Transverse colon (tissue), 4 donors: ENCODE results near the gene AMPD3. TPM values are rescaled to one million over a fixed set of nuclear protein-coding genes. Genes with fewer than 3 reads are reported as not detected.

ENCODE experiments used
- DNase-seq: peaks from one replicate; pipeline ENCODE4 v3.0.0-alpha.2; 2019
- H3K27ac ChIP-seq, 4 donors: fragments of 200-600 bp; sonication (generic); 2 replicates each; pipeline ENCODE4 v1.5.1; 2016 to 2018; ENCODE audit warnings: inconsistent platforms in 4 of 4
- H3K27me3 ChIP-seq: fragments of 200-600 bp; sonication (generic); 2 replicates; pipeline ENCODE4 v1.5.1; 2017; ENCODE audit warnings: inconsistent platforms
- H3K36me3 ChIP-seq, 4 donors: fragments of 200-600 bp; sonication (generic); 2 replicates each; pipeline ENCODE4 v1.5.1; 2017 to 2019; ENCODE audit warnings: inconsistent platforms in 4 of 4
- H3K4me1 ChIP-seq, 4 donors: fragments of 200-600 bp; sonication (generic); 2 replicates each; pipeline ENCODE4 v1.5.1; 2017 to 2020; ENCODE audit warnings: inconsistent platforms in 4 of 4
- H3K4me3 ChIP-seq, 4 donors: fragments of 200-600 bp; sonication (generic); 1 replicate in 1 of 4; 2 replicates in 3 of 4; pipeline versions ENCODE4 v1.5.1 to v1.6.1; 2017 to 2019; ENCODE audit warnings: inconsistent platforms in 4 of 4
- H3K9me3 ChIP-seq, 2 donors: fragments of 200-600 bp; sonication (generic); 2 replicates each; pipeline ENCODE4 v1.5.1; 2017 to 2019; ENCODE audit warnings: inconsistent platforms in 2 of 2
- EP300 ChIP-seq: sonication (generic); formaldehyde crosslinking; IDR thresholded peaks from one replicate; pipeline ENCODE4 v1.6.1; 2017; ENCODE audit warnings: antibody characterized with exemption, low read depth
- POLR2A ChIP-seq: fragments of 450-650 bp; IDR thresholded peaks from one replicate; pipeline ENCODE4 v1.6.1; 2016; ENCODE audit warnings: antibody characterized with exemption, mild to moderate bottlenecking, moderate library complexity
- POLR2AphosphoS5 ChIP-seq, 3 donors: sonication (generic); formaldehyde crosslinking; IDR thresholded peaks; one replicate each; pipeline ENCODE4 v1.6.1; 2016; ENCODE audit warnings: antibody characterized with exemption in 3 of 3
- WGBS, 2 donors: methylation state at CpG; one replicate each; pipeline ENCODE4 v1.1.5; 2018; ENCODE audit warnings: low coverage in 1 of 2; 5-methylcytosine and 5-hydroxymethylcytosine counted together
- in situ Hi-C, 4 donors: fragments of 200-750 bp; cut with MboI; loops; one replicate each; pipeline versions ENCODE4 v1.15.0 to v1.15.1; 2017; ENCODE audit warnings: low sequenced_read_pairs in 3 of 4, low pct_ligation_motif_present in 1 of 4, low pct_unique_long_range_greater_than_20kb in 1 of 4
- intact Hi-C: fragments of 100-400 bp; cut with DNase I; formaldehyde crosslinking; loops from one replicate; pipeline ENCODE4 v1.15.1; 2023; ENCODE audit warnings: low total_unique reads
- total RNA-seq, 4 donors: library from RNA; depleted of rRNA; stranded (reverse); fragments of >200 nt; gene quantifications; one replicate each; pipeline ENCODE4 v1.1.0, GENCODE V29; 2016
- TF ChIP-seq, protein P1 (sequence below), 5 experiments: fragments of 200-600 bp in 3 of 5; fragments of 450-650 bp in 2 of 5; sonication (generic) in 3 of 5; IDR thresholded peaks; 1 replicate in 2 of 5; 2 replicates in 3 of 5; pipeline ENCODE4 v1.5.1; 2016 to 2017; ENCODE audit warnings: antibody characterized with exemption in 5 of 5, inconsistent platforms in 3 of 5, mild to moderate bottlenecking in 2 of 5, moderate library complexity in 1 of 5

The AMPD3 gene
- total RNA-seq, 4 donors from 2014 or later = 2.4 to 32.9 (median 11.2) TPM

DNA sequence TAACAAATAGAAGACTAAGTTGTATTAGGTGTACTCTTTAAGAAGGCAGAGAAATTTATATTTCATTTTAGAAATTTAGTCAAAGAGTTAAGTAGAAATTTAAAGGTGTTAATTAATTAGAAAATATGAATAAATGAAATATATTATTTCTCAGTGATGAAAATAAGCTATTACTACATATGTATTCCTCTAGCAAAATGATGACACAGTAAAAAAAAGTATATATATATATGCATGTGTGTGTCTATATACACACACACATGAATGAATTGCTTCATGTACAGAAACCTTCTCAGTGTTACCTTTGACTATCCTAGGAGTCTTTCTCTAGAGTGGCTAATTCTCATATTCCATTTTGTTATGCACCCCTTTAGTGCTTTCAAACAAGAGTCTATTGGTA lies 78.3 kb downstream of the AMPD3 start:
- Histone ChIP-seq H3K4me1 (no peaks in the 10 kb centered on the region), H3K36me3 (peaks cover 0 to 23% (median 8%) of the 10 kb centered on the region in 4 donors)
- no peak for TF ChIP-seq EP300
- TF ChIP-seq POLR2A = no peak
- TF ChIP-seq POLR2AphosphoS5 (IDR thresholded peaks at IDR 0.05) = no peak
- TF ChIP-seq, protein P1, sequence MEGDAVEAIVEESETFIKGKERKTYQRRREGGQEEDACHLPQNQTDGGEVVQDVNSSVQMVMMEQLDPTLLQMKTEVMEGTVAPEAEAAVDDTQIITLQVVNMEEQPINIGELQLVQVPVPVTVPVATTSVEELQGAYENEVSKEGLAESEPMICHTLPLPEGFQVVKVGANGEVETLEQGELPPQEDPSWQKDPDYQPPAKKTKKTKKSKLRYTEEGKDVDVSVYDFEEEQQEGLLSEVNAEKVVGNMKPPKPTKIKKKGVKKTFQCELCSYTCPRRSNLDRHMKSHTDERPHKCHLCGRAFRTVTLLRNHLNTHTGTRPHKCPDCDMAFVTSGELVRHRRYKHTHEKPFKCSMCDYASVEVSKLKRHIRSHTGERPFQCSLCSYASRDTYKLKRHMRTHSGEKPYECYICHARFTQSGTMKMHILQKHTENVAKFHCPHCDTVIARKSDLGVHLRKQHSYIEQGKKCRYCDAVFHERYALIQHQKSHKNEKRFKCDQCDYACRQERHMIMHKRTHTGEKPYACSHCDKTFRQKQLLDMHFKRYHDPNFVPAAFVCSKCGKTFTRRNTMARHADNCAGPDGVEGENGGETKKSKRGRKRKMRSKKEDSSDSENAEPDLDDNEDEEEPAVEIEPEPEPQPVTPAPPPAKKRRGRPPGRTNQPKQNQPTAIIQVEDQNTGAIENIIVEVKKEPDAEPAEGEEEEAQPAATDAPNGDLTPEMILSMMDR (IDR thresholded peaks at IDR 0.05) = no peak

DNA sequence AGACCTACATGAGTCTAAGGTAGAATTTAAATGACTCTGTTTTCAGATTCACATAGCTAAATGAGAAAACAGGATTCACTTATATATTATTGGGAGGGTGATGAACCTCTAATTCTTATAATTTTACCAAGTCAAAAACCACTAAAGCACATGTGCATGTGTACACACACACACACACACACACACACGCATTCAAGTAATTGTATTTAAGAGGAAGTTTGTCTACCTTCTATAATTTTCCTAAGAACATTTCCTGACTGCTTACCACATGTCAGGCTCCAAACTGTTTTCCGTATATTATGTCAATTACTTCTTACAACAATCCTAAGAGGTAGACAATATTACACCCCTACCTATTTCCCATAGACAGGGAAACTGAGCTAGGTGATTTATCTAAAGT lies 79.3 kb downstream of the AMPD3 start:
- 77 to 78% methylated on average over 2 of the region's 2 CpGs for WGBS, 2 donors
- TF ChIP-seq POLR2A (no peak), POLR2AphosphoS5 (IDR thresholded peaks at IDR 0.05) (no peak), EP300 (no peak)
- TF ChIP-seq, protein P1 (IDR thresholded peaks at IDR 0.05) = no peak
- in situ Hi-C loops (loop anchor here in 1 of 4 donors (25.0 kb wide), 1 partner anchor 203 kb away; no protein-coding TSS in a partner anchor), intact Hi-C loops (no loop called here)
- no peaks in the 10 kb centered on the region for H3K9me3 ChIP-seq
- peaks cover 0 to 21% (median 6%) of the 10 kb centered on the region in 4 donors for H3K36me3 ChIP-seq
- DNase-seq = no peak
- H3K27me3 ChIP-seq = no peaks in the 10 kb centered on the region
- H3K4me3 ChIP-seq = no peak overlapping the region
- H3K27ac ChIP-seq = no peak overlapping the region
- H3K4me1 ChIP-seq = peaks cover 0 to 4% (median 0%) of the 10 kb centered on the region in 4 donors

More for the DNA sequence above, 78.3 kb downstream of the AMPD3 start:
- no peaks in the 10 kb centered on the region for H3K27me3 ChIP-seq
- intact Hi-C loops = no loop called here
- DNase-seq = no peak
- H3K4me3 ChIP-seq = no peak overlapping the region
- no peaks in the 10 kb centered on the region for H3K9me3 ChIP-seq
- in situ Hi-C loops = loop anchor here in 1 of 4 donors (25.0 kb wide), 1 partner anchor 204 kb away; no protein-coding TSS in a partner anchor
- no peak overlapping the region for H3K27ac ChIP-seq

- in situ Hi-C loops (loop anchor here in 1 of 4 donors (25.0 kb wide), 1 partner anchor 200 kb away; no protein-coding TSS in a partner anchor), intact Hi-C loops (no loop called here)
- Histone ChIP-seq H3K4me3 (no peak overlapping the region), H3K36me3 (peaks cover 0 to 8% (median 3%) of the 10 kb centered on the region in 4 donors), H3K9me3 (no peaks in the 10 kb centered on the region), H3K27ac (no peak overlapping the region), H3K27me3 (no peaks in the 10 kb centered on the region), H3K4me1 (peaks cover 6 to 18% (median 9%) of the 10 kb centered on the region in 4 donors)
- no peak for DNase-seq
- TF ChIP-seq EP300 = no peak
- no peak for TF ChIP-seq POLR2A
- TF ChIP-seq POLR2AphosphoS5 (IDR thresholded peaks at IDR 0.05) = no peak
- TF ChIP-seq, protein P1 (IDR thresholded peaks at IDR 0.05) = no peak
These were observed 82.5 kb downstream of the AMPD3 start for GRCh38 chr11:10537600-10537999.

DNA sequence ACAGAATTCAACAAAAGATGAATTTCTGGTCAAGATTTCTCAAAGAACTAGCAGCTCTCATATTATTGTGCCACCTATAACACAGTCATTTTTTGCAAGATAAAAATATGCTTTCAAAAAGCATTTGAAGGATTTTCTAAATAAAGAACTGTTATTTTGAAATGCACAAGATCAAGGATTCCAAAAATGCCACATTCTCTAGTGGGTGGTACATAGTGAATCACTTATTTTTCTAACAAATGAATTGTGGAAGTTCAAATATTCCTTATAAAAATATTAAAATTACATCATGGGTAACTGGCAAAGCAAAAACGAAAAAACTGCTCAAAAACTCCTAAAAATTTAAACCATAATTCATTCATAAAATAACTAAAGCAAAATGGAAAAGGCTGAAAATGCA lies 83.9 kb downstream of the AMPD3 start:
- intact Hi-C loops (no loop called here), in situ Hi-C loops (loop anchor here in 1 of 4 donors (25.0 kb wide), 1 partner anchor 198 kb away; no protein-coding TSS in a partner anchor)
- TF ChIP-seq POLR2A = no peak
- TF ChIP-seq EP300 = no peak
- WGBS, 2 donors = 75 to 80% methylated on average over 1 of the region's 1 CpG
- Histone ChIP-seq H3K27me3 (no peaks in the 10 kb centered on the region), H3K27ac (no peak overlapping the region), H3K4me1 (peaks cover 6 to 18% (median 9%) of the 10 kb centered on the region in 4 donors), H3K36me3 (no peaks in the 10 kb centered on the region), H3K9me3 (no peaks in the 10 kb centered on the region), H3K4me3 (no peak overlapping the region)
- DNase-seq = no peak

- TF ChIP-seq POLR2AphosphoS5 (IDR thresholded peaks at IDR 0.05) = no peak
- no peak for TF ChIP-seq POLR2A
- TF ChIP-seq, protein P1 (IDR thresholded peaks at IDR 0.05) = no peak
- TF ChIP-seq EP300 = no peak
These were observed 84.3 kb downstream of the AMPD3 start for GRCh38 chr11:10539339-10539738.

More at GRCh38 chr11:10539339-10539738, 84.3 kb downstream of the AMPD3 start:
- intact Hi-C loops (no loop called here), in situ Hi-C loops (loop anchor here in 1 of 4 donors (25.0 kb wide), 1 partner anchor 198 kb away; no protein-coding TSS in a partner anchor)
- no peak overlapping the region for H3K4me3 ChIP-seq
- H3K27me3 ChIP-seq = no peaks in the 10 kb centered on the region
- H3K27ac ChIP-seq = no peak overlapping the region
- H3K9me3 ChIP-seq = no peaks in the 10 kb centered on the region
- no peaks in the 10 kb centered on the region for H3K36me3 ChIP-seq
- peaks cover 6 to 18% (median 9%) of the 10 kb centered on the region in 4 donors for H3K4me1 ChIP-seq
- DNase-seq = no peak
